ENCODE measurements around the gene ATP8A2. TPM values are rescaled to one million over a fixed set of nuclear protein-coding genes. Genes with fewer than 3 reads are reported as not detected.

The ATP8A2 gene
- total and polyA plus RNA-seq, 9 of the 15 experiments (the other 6 are each of a cell fraction or from before 2014, with no cell fraction given), result under 0.01 to 0.33 (median 0.06) TPM; not detected in 4

GRCh38 chr13:25409938-25410337 lies 38.2 kb downstream of the ATP8A2 start:
- no peak for DNase-seq (ENCODE audit: extremely low read depth in 1 of 4, low spot score in 3 of 4)
- no peak overlapping the region for H3K27ac ChIP-seq (ENCODE audit: extremely low read depth, low read depth, low read length)
- H4K20me1 ChIP-seq (replicated peaks; ENCODE audit: control insufficient read depth, insufficient read depth, low read length), result no peaks in the 10 kb centered on the region
- WGBS (ENCODE audit: insufficient coverage, low coverage, missing lambda C conversion rate), result 3% methylated on average over 5 of the region's 5 CpGs
- intact Hi-C loops (cut with micrococcal nuclease) (no loop called here), in situ Hi-C loops (cut with MboI) (no loop called here)
- no peaks in the 10 kb centered on the region for H3K36me3 ChIP-seq (ENCODE audit: control insufficient read depth, insufficient read depth, low read length)
- no peak overlapping the region for H3K4me2 ChIP-seq (ENCODE audit: insufficient read depth, low read length)
- CTCF ChIA-PET (ENCODE audit: low intra/inter-chr PET ratio), result no interaction called here
- H3K9me3 ChIP-seq (replicated peaks; ENCODE audit: control insufficient read depth, insufficient read depth, low read depth, low read length), result 0 out of 2 replicates have a peak, but pooled peaks cover 4% of the 10 kb centered on the region
- FAIRE-seq, result no peak
- H3K9ac ChIP-seq (ENCODE audit: insufficient read depth in 1 of 2, low read depth in 2 of 2, low read length in 2 of 2), result no peak overlapping the region
- H3K4me1 ChIP-seq (replicated peaks in 1 of 2; ENCODE audit: control insufficient read depth in 2 of 2, insufficient read depth in 2 of 2, low read length in 2 of 2), result peaks cover 2 to 3% of the 10 kb centered on the region in 2 experiments; a peak in 2 of 5 replicates
- BruUV-seq (replicated peaks), result no TSS peak
- no peak overlapping the region for H2AFZ ChIP-seq (ENCODE audit: low read depth, low read length)
- POLR2A ChIA-PET, result no interaction called here
- no peaks in the 10 kb centered on the region for H3K79me2 ChIP-seq (ENCODE audit: control insufficient read depth, insufficient read depth, low read length)
- H3K4me3 ChIP-seq, result no peak overlapping the region
- H3K9me1 ChIP-seq (ENCODE audit: control insufficient read depth, insufficient read depth, low read length), result no peaks in the 10 kb centered on the region
- ATAC-seq, result no peak
- H3K27me3 ChIP-seq (ENCODE audit: control insufficient read depth in 2 of 2, insufficient read depth in 2 of 2, low read length in 2 of 2), result no peaks in the 10 kb centered on the region
- TF ChIP-seq NFXL1 (CRISPR knock-in tag; IDR thresholded peaks at IDR 0.05) (no peak), ZNF124 (CRISPR knock-in tag; IDR thresholded peaks at IDR 0.05) (no peak), TAF1 (IDR thresholded peaks at IDR 0.05; ENCODE audit: control insufficient read depth, extremely low read depth, insufficient read depth, low read length, severe bottlenecking) (no peak), ZNF785 (CRISPR knock-in tag; IDR thresholded peaks at IDR 0.05) (no peak), NFATC3 (IDR thresholded peaks at IDR 0.05) (no peak), NRF1 (conservative IDR thresholded peaks at IDR 0.05 in 1 of 2, IDR thresholded peaks at IDR 0.05 in 1 of 2) (no peak), E2F3 (CRISPR knock-in tag; IDR thresholded peaks at IDR 0.05) (no peak), ZNF518B (CRISPR knock-in tag; IDR thresholded peaks at IDR 0.05) (no peak), BRCA1 (IDR thresholded peaks at IDR 0.05) (no peak), BRCA1 (CRISPR knock-in tag; IDR thresholded peaks at IDR 0.05) (no peak), IRF9 (tag; IDR thresholded peaks at IDR 0.05) (no peak), CTCFL (IDR thresholded peaks at IDR 0.05; ENCODE audit: borderline replicate concordance, insufficient read depth, low read depth, low read length, poor library complexity, severe bottlenecking) (no peak), PHB (CRISPR knock-in tag; IDR thresholded peaks at IDR 0.05) (no peak), THRB (CRISPR knock-in tag; conservative IDR thresholded peaks at IDR 0.05) (no peak)

All from K562 (cell line).